ENCODE results near the gene MXD3.
"Not testable (repeated sequence)": the region's sequence is repeated elsewhere in the genome, so short reads cannot be mapped to it uniquely, and the experiment has no call there.

MXD3 gene

GRCh38 chr5:177270653-177271052 is 41.0 kb downstream of the MXD3 start:
- Histone ChIP-seq H3K36me3 (ENCODE audit: control insufficient read depth in 2 of 2, insufficient read depth in 2 of 2, low read length in 2 of 2) (peaks cover 39 to 47% of the 10 kb centered on the region in 2 donors), H3K27ac (ENCODE audit: low read depth in 2 of 2, low read length in 2 of 2) (no peak overlapping the region), H3K9me3 (ENCODE audit: control insufficient read depth in 2 of 2, low read length in 2 of 2) (no peaks in the 10 kb centered on the region), H3K4me1 (ENCODE audit: control insufficient read depth in 2 of 2, insufficient read depth in 2 of 2, low read length in 2 of 2) (no peaks in the 10 kb centered on the region), H3K9ac (ENCODE audit: low read depth in 1 of 2, low read length in 2 of 2) (no peak overlapping the region), H3K27me3 (ENCODE audit: control insufficient read depth in 2 of 2, insufficient read depth in 2 of 2, low read length in 2 of 2) (no peaks in the 10 kb centered on the region), H3K4me3 (ENCODE audit: low read length in 2 of 2) (no peak overlapping the region)

- no peaks in the 10 kb centered on the region for H3K27me3 ChIP-seq (ENCODE audit: control insufficient read depth in 2 of 2, insufficient read depth in 2 of 2, low read length in 2 of 2)
- no peak overlapping the region for H3K4me3 ChIP-seq (ENCODE audit: low read length in 2 of 2)
- H3K27ac ChIP-seq (ENCODE audit: low read depth in 2 of 2, low read length in 2 of 2) = no peak overlapping the region
- no peak overlapping the region for H3K9ac ChIP-seq (ENCODE audit: low read depth in 1 of 2, low read length in 2 of 2)
- H3K9me3 ChIP-seq (ENCODE audit: control insufficient read depth in 2 of 2, low read length in 2 of 2) = no peaks in the 10 kb centered on the region
- no peaks in the 10 kb centered on the region for H3K4me1 ChIP-seq (ENCODE audit: control insufficient read depth in 2 of 2, insufficient read depth in 2 of 2, low read length in 2 of 2)
- peaks cover 38 to 48% of the 10 kb centered on the region in 2 donors for H3K36me3 ChIP-seq (ENCODE audit: control insufficient read depth in 2 of 2, insufficient read depth in 2 of 2, low read length in 2 of 2)
Measured at GRCh38 chr5:177269976-177270375, 41.7 kb downstream of the MXD3 start.

GRCh38 chr5:177269232-177269895 is 42.3 kb downstream of the MXD3 start:
- H3K27me3 ChIP-seq (ENCODE audit: control insufficient read depth in 2 of 2, insufficient read depth in 2 of 2, low read length in 2 of 2) = no peaks in the 10 kb centered on the region
- H3K4me3 ChIP-seq (ENCODE audit: low read length in 2 of 2) = no peak overlapping the region
- no peaks in the 10 kb centered on the region for H3K9me3 ChIP-seq (ENCODE audit: control insufficient read depth in 2 of 2, low read length in 2 of 2)
- H3K9ac ChIP-seq (ENCODE audit: low read depth in 1 of 2, low read length in 2 of 2) = no peak overlapping the region
- no peaks in the 10 kb centered on the region for H3K4me1 ChIP-seq (ENCODE audit: control insufficient read depth in 2 of 2, insufficient read depth in 2 of 2, low read length in 2 of 2)
- H3K27ac ChIP-seq (ENCODE audit: low read depth in 2 of 2, low read length in 2 of 2) = no peak overlapping the region
- H3K36me3 ChIP-seq (ENCODE audit: control insufficient read depth in 2 of 2, insufficient read depth in 2 of 2, low read length in 2 of 2) = peaks cover 36 to 49% of the 10 kb centered on the region in 2 donors

GRCh38 chr5:177265395-177265794 is 46.3 kb downstream of the MXD3 start:
- H3K27ac ChIP-seq (ENCODE audit: low read depth in 2 of 2, low read length in 2 of 2) = no peak overlapping the region

GRCh38 chr5:177264178-177264577 is 47.5 kb downstream of the MXD3 start:
- Histone ChIP-seq H3K27me3 (ENCODE audit: control insufficient read depth in 2 of 2, insufficient read depth in 2 of 2, low read length in 2 of 2) (no peaks in the 10 kb centered on the region), H3K4me1 (ENCODE audit: control insufficient read depth in 2 of 2, insufficient read depth in 2 of 2, low read length in 2 of 2) (no peaks in the 10 kb centered on the region), H3K36me3 (ENCODE audit: control insufficient read depth in 2 of 2, insufficient read depth in 2 of 2, low read length in 2 of 2) (peaks cover 32 to 58% of the 10 kb centered on the region in 2 donors), H3K9me3 (ENCODE audit: control insufficient read depth in 2 of 2, low read length in 2 of 2) (no peaks in the 10 kb centered on the region), H3K9ac (ENCODE audit: low read depth in 1 of 2, low read length in 2 of 2) (no peak overlapping the region), H3K27ac (ENCODE audit: low read depth in 2 of 2, low read length in 2 of 2) (no peak overlapping the region), H3K4me3 (ENCODE audit: low read length in 2 of 2) (no peak overlapping the region)

More at GRCh38 chr5:177265395-177265794, 46.3 kb downstream of the MXD3 start:
- Histone ChIP-seq H3K36me3 (ENCODE audit: control insufficient read depth in 2 of 2, insufficient read depth in 2 of 2, low read length in 2 of 2) (peaks cover 34 to 61% of the 10 kb centered on the region in 2 donors), H3K9me3 (ENCODE audit: control insufficient read depth in 2 of 2, low read length in 2 of 2) (no peaks in the 10 kb centered on the region), H3K9ac (ENCODE audit: low read depth in 1 of 2, low read length in 2 of 2) (no peak overlapping the region), H3K27me3 (ENCODE audit: control insufficient read depth in 2 of 2, insufficient read depth in 2 of 2, low read length in 2 of 2) (no peaks in the 10 kb centered on the region), H3K4me3 (ENCODE audit: low read length in 2 of 2) (no peak overlapping the region), H3K4me1 (ENCODE audit: control insufficient read depth in 2 of 2, insufficient read depth in 2 of 2, low read length in 2 of 2) (no peaks in the 10 kb centered on the region)

GRCh38 chr5:177261510-177261909 is 50.2 kb downstream of the MXD3 start:
- Histone ChIP-seq H3K9ac (ENCODE audit: low read depth in 1 of 2, low read length in 2 of 2) (no peak overlapping the region), H3K4me3 (ENCODE audit: low read length in 2 of 2) (no peak overlapping the region), H3K4me1 (ENCODE audit: control insufficient read depth in 2 of 2, insufficient read depth in 2 of 2, low read length in 2 of 2) (no peaks in the 10 kb centered on the region), H3K9me3 (ENCODE audit: control insufficient read depth in 2 of 2, low read length in 2 of 2) (no peaks in the 10 kb centered on the region), H3K36me3 (ENCODE audit: control insufficient read depth in 2 of 2, insufficient read depth in 2 of 2, low read length in 2 of 2) (peaks cover 37 to 56% of the 10 kb centered on the region in 2 donors), H3K27me3 (ENCODE audit: control insufficient read depth in 2 of 2, insufficient read depth in 2 of 2, low read length in 2 of 2) (no peaks in the 10 kb centered on the region), H3K27ac (ENCODE audit: low read depth in 2 of 2, low read length in 2 of 2) (no peak overlapping the region)

- Histone ChIP-seq H3K27ac (ENCODE audit: low read depth in 2 of 2, low read length in 2 of 2) (no peak overlapping the region), H3K4me1 (ENCODE audit: control insufficient read depth in 2 of 2, insufficient read depth in 2 of 2, low read length in 2 of 2) (no peaks in the 10 kb centered on the region), H3K27me3 (ENCODE audit: control insufficient read depth in 2 of 2, insufficient read depth in 2 of 2, low read length in 2 of 2) (no peaks in the 10 kb centered on the region), H3K9me3 (ENCODE audit: control insufficient read depth in 2 of 2, low read length in 2 of 2) (no peaks in the 10 kb centered on the region), H3K4me3 (ENCODE audit: low read length in 2 of 2) (no peak overlapping the region), H3K36me3 (ENCODE audit: control insufficient read depth in 2 of 2, insufficient read depth in 2 of 2, low read length in 2 of 2) (peaks cover 35 to 50% of the 10 kb centered on the region in 2 donors), H3K9ac (ENCODE audit: low read depth in 1 of 2, low read length in 2 of 2) (no peak overlapping the region)
Measured at GRCh38 chr5:177260961-177261360, 50.7 kb downstream of the MXD3 start.

- not testable (repeated sequence) for H3K27ac ChIP-seq (ENCODE audit: low read depth in 2 of 2, low read length in 2 of 2); H3K4me1 ChIP-seq (ENCODE audit: control insufficient read depth in 2 of 2, insufficient read depth in 2 of 2, low read length in 2 of 2); H3K9ac ChIP-seq (ENCODE audit: low read depth in 1 of 2, low read length in 2 of 2); H3K27me3 ChIP-seq (ENCODE audit: control insufficient read depth in 2 of 2, insufficient read depth in 2 of 2, low read length in 2 of 2); H3K9me3 ChIP-seq (ENCODE audit: control insufficient read depth in 2 of 2, low read length in 2 of 2); H3K4me3 ChIP-seq (ENCODE audit: low read length in 2 of 2)
- H3K36me3 ChIP-seq (ENCODE audit: control insufficient read depth in 2 of 2, insufficient read depth in 2 of 2, low read length in 2 of 2) = peaks cover 33 to 50% of the 10 kb centered on the region in 2 donors
Measured at GRCh38 chr5:177258711-177259110, 53.0 kb downstream of the MXD3 start.
